Skeletal muscle cell (primary cell): ENCODE results near the gene ZNF429.
"Not testable (repeated sequence)": the region's sequence is repeated elsewhere in the genome, so short reads cannot be mapped to it uniquely, and the experiment has no call there.

Experiments
- DNase-seq: peaks from one replicate; pipeline ENCODE4 v3.0.0-alpha.2; 2010; ENCODE audit warnings: low read depth
- H3K4me3 ChIP-seq: 2 replicates; pipeline ENCODE4 v1.5.1; 2011; ENCODE audit warnings: low read depth, mild to moderate bottlenecking, control low read depth, low read length, moderate library complexity

ZNF429 gene

GRCh38 chr19:21505459-21506451 lies at the start of gene ZNF429:
TSS of gene ZNF429 (plus strand) at chr19:21505602. CDS start at chr19:21505772, 170 bp downstream.
- DNase-seq, result peak; percentile 72
- peak within 1 kb of the TSS; percentile 92 for H3K4me3 ChIP-seq

- no peak for DNase-seq
- H3K4me3 ChIP-seq, result no peak overlapping the region
Measured at GRCh38 chr19:21460686-21461085, 44.7 kb upstream of the ZNF429 start.

GRCh38 chr19:21462540-21462939 lies 42.9 kb upstream of the ZNF429 start:
- H3K4me3 ChIP-seq, result no peak overlapping the region
- DNase-seq, result no peak

GRCh38 chr19:21463449-21464105 lies 41.8 kb upstream of the ZNF429 start:
- no peak for DNase-seq
- H3K4me3 ChIP-seq, result no peak overlapping the region

GRCh38 chr19:21466627-21467026 lies 38.8 kb upstream of the ZNF429 start:
- DNase-seq, result no peak
- H3K4me3 ChIP-seq, result no peak overlapping the region

- H3K4me3 ChIP-seq, result no peak overlapping the region
- no peak for DNase-seq
Measured at GRCh38 chr19:21468791-21469190, 36.6 kb upstream of the ZNF429 start.

- H3K4me3 ChIP-seq, result no peak overlapping the region
- no peak for DNase-seq
Measured at GRCh38 chr19:21472507-21472906, 32.9 kb upstream of the ZNF429 start.

GRCh38 chr19:21474671-21475181 lies 30.7 kb upstream of the ZNF429 start:
- H3K4me3 ChIP-seq, result peak overlapping the region; percentile 50
- DNase-seq, result no peak

- DNase-seq, H3K4me3 ChIP-seq: not testable (repeated sequence)
Measured at GRCh38 chr19:21482361-21482760, 23.0 kb upstream of the ZNF429 start.

GRCh38 chr19:21482863-21483276 lies 22.5 kb upstream of the ZNF429 start:
- no peak for DNase-seq
- H3K4me3 ChIP-seq, result peak overlapping the region; percentile 3

- no peak overlapping the region for H3K4me3 ChIP-seq
- no peak for DNase-seq
Measured at GRCh38 chr19:21483589-21484170, 21.7 kb upstream of the ZNF429 start.

- no peak overlapping the region for H3K4me3 ChIP-seq
- DNase-seq, result no peak
Measured at GRCh38 chr19:21484631-21485030, 20.8 kb upstream of the ZNF429 start.

- no peak for DNase-seq
- H3K4me3 ChIP-seq, result no peak overlapping the region
Measured at GRCh38 chr19:21485926-21486325, 19.5 kb upstream of the ZNF429 start.

- DNase-seq, result no peak
- H3K4me3 ChIP-seq, result no peak overlapping the region
Measured at GRCh38 chr19:21487969-21488368, 17.4 kb upstream of the ZNF429 start.

- DNase-seq, result no peak
- H3K4me3 ChIP-seq, result no peak overlapping the region
Measured at GRCh38 chr19:21491146-21491545, 14.3 kb upstream of the ZNF429 start.

- no peak overlapping the region for H3K4me3 ChIP-seq
- DNase-seq, result no peak
Measured at GRCh38 chr19:21492947-21493906, 12.2 kb upstream of the ZNF429 start.

- no peak overlapping the region for H3K4me3 ChIP-seq
- no peak for DNase-seq
Measured at GRCh38 chr19:21496876-21497275, 8.5 kb upstream of the ZNF429 start.

GRCh38 chr19:21498651-21499050 lies 6.8 kb upstream of the ZNF429 start:
- no peak overlapping the region for H3K4me3 ChIP-seq
- DNase-seq, result no peak

- H3K4me3 ChIP-seq, result no peak overlapping the region
- no peak for DNase-seq
Measured at GRCh38 chr19:21508198-21508597, 2.8 kb downstream of the ZNF429 start.
